Immature natural killer cell (primary cell): Measurements from ENCODE around the gene FEZF2. TPM values are rescaled to one million over a fixed set of nuclear protein-coding genes. Genes with fewer than 3 reads are reported as not detected.

Source experiments
- DNase-seq, 3 donors: peaks; one replicate each; pipeline ENCODE4 v3.0.0; 2022; ENCODE audit warnings: mixed read lengths in 1 of 3
- H3K27ac Mint-ChIP-seq, 6 donors: one replicate each; pipeline ENCODE4 v1.8.0; 2020; ENCODE audit warnings: mixed read lengths in 6 of 6, mild to moderate bottlenecking in 5 of 6, inconsistent platforms in 4 of 6, moderate library complexity in 3 of 6
- H3K27me3 Mint-ChIP-seq, 3 donors: one replicate each; pipeline ENCODE4 v1.8.0; 2020 to 2021; ENCODE audit warnings: low read depth in 3 of 3, mild to moderate bottlenecking in 3 of 3, mixed read lengths in 3 of 3, moderate library complexity in 3 of 3, inconsistent platforms in 1 of 3
- H3K36me3 Mint-ChIP-seq, 3 donors: one replicate each; pipeline ENCODE4 v1.8.0; 2020; ENCODE audit warnings: mixed read lengths in 3 of 3, inconsistent platforms in 2 of 3, mild to moderate bottlenecking in 2 of 3
- H3K4me1 Mint-ChIP-seq, 2 donors: one replicate each; pipeline ENCODE4 v1.8.0; 2020; ENCODE audit warnings: inconsistent platforms in 2 of 2, mild to moderate bottlenecking in 2 of 2, mixed read lengths in 2 of 2, moderate library complexity in 1 of 2
- H3K4me3 Mint-ChIP-seq, 5 donors: one replicate each; pipeline ENCODE4 v1.8.0; 2020; ENCODE audit warnings: mild to moderate bottlenecking in 5 of 5, mixed read lengths in 5 of 5, inconsistent platforms in 3 of 5, moderate library complexity in 3 of 5
- H3K9me3 Mint-ChIP-seq, 6 donors: one replicate each; pipeline ENCODE4 v1.8.0; 2020; ENCODE audit warnings: mild to moderate bottlenecking in 6 of 6, mixed read lengths in 6 of 6, inconsistent platforms in 4 of 6, moderate library complexity in 3 of 6
- polyA plus RNA-seq, 3 donors: library from polyadenylated mRNA; unstranded; fragments of 300-500 nt; fragmentation: Illumina TruSeq; gene quantifications; one replicate each; pipeline ENCODE4 v1.2.3, GENCODE V29; 2021

Gene FEZF2
- not detected for polyA plus RNA-seq

DNA sequence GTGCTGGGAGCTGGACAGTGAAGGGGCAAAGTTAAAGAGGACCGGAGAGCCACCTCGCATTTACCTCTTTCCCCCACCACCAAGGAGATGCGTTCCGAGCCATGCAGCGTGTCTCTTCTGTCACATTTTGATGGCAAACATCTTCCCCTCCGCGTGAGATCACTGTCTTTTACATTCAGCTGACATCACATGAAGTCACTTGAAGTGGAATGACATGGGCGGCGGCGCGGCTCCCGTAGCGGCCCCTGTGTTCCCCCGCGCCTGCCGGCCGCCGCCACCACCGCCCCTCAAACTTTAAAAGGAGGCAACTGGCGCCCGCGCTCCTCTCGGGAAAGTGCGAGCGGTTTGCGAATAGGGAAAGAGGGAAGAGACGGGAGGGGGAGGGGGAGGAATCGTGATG, at the start of gene FEZF2:
Gene FEZF2 (minus strand): TSS at position 336 of the 400 bp plus-strand sequence. CDS start 682 bp downstream, outside the sequence.
- Mint-ChIP-seq H3K9me3 (peaks cover 3 to 38% (median 17%) of the 10 kb centered on the region in 6 donors), H3K27ac (no peak within 1 kb of the TSS), H3K27me3 (peaks cover 18 to 33% (median 25%) of the 10 kb centered on the region in 3 donors), H3K4me1 (no peaks in the 10 kb centered on the region), H3K36me3 (peaks cover 0 to 8% (median 6%) of the 10 kb centered on the region in 3 donors), H3K4me3 (no peak within 1 kb of the TSS)
- DNase-seq: no peak

DNA sequence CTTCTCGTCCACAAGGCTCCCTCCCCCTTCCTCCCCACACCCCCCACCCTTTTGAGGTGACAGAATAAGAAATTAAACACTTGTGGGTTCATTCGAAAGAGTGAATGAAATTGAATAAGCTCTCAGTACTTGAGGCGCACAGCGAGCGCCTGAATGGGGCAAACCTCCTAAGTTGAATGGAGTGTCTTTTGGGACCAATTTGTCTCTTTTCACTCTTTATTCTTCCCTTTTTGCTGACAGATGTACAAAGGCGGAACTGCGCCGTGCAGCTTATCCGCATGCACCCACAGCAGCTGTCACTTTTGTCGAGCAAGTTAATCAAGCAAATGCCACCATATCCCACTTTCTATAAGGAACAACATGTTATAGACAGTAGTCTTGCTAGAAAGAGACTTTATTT, 47.9 kb upstream of the FEZF2 start:
- no peak for DNase-seq
- Mint-ChIP-seq H3K36me3 (no peaks in the 10 kb centered on the region), H3K4me3 (no peak overlapping the region), H3K27me3 (peaks cover 0 to 2% (median 0%) of the 10 kb centered on the region in 3 donors), H3K9me3 (peaks cover 0 to 14% (median 8%) of the 10 kb centered on the region in 6 donors), H3K4me1 (no peaks in the 10 kb centered on the region), H3K27ac (no peak overlapping the region)

- DNase-seq: no peak
- peaks cover 0 to 5% (median 0%) of the 10 kb centered on the region in 3 donors for H3K27me3 Mint-ChIP-seq
- peaks cover 0 to 9% (median 5%) of the 10 kb centered on the region in 6 donors for H3K9me3 Mint-ChIP-seq
- H3K36me3 Mint-ChIP-seq: no peaks in the 10 kb centered on the region
- no peaks in the 10 kb centered on the region for H3K4me1 Mint-ChIP-seq
- no peak overlapping the region for H3K27ac Mint-ChIP-seq
- H3K4me3 Mint-ChIP-seq: no peak overlapping the region
These were observed 42.8 kb upstream of the FEZF2 start for GRCh38 chr3:62416144-62416543.

DNA sequence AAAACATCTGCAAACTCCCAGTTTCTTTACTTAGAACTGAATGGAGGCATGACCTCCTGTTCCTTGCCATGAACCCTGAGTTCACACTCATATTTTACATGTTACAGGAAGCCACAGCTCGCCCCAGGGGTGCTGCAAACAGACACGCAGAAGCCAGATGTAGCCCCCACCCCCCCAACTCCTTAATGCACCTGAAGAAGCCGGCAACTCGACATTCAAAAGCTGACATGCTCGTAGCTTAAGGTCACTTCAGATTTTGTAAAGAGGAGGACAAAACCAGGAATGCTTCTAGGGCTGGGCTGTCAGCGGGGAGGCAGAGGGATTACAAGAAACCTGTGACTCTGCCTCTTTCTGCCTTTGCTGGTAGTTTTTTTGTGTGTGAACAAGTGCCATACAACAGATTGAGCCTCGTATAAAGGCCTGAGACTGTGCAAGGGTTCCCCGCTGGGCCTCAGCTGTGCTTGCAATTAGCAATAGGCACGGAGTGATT, 42.0 kb upstream of the FEZF2 start:
- Mint-ChIP-seq H3K4me3 (no peak overlapping the region), H3K4me1 (no peaks in the 10 kb centered on the region), H3K27me3 (peaks cover 0 to 5% (median 0%) of the 10 kb centered on the region in 3 donors), H3K36me3 (no peaks in the 10 kb centered on the region), H3K9me3 (peaks cover 0 to 6% (median 4%) of the 10 kb centered on the region in 6 donors), H3K27ac (no peak overlapping the region)
- no peak for DNase-seq

GRCh38 chr3:62414786-62415185, 41.4 kb upstream of the FEZF2 start:
- no peak for DNase-seq
- H3K9me3 Mint-ChIP-seq: peaks cover 0 to 10% (median 3%) of the 10 kb centered on the region in 6 donors
- H3K4me1 Mint-ChIP-seq: no peaks in the 10 kb centered on the region
- no peak overlapping the region for H3K4me3 Mint-ChIP-seq
- H3K27ac Mint-ChIP-seq: no peak overlapping the region
- no peaks in the 10 kb centered on the region for H3K36me3 Mint-ChIP-seq
- H3K27me3 Mint-ChIP-seq: peaks cover 0 to 5% (median 0%) of the 10 kb centered on the region in 3 donors

DNA sequence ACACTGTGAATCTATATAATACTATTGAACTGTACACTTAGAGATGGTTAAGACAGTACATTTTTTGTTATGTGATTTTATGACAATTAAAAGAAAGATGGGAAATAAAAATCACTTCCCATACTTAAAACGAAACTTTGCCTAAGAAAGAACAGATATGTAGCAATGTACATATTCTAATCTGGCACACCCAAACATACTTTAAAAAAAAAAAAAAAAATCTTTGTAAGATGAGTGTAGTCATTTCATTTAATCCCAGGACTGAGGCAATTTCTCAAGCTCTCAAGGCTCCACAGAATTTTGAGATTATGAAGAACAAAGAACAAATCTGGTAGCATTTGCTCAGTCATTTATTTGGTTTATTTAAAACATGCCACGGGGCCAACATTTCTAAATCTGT, 40.3 kb upstream of the FEZF2 start:
- H3K27me3 Mint-ChIP-seq: peaks cover 0 to 5% (median 0%) of the 10 kb centered on the region in 3 donors
- H3K27ac Mint-ChIP-seq: no peak overlapping the region
- H3K9me3 Mint-ChIP-seq: peaks cover 0 to 12% (median 2%) of the 10 kb centered on the region in 6 donors
- H3K4me1 Mint-ChIP-seq: no peaks in the 10 kb centered on the region
- H3K36me3 Mint-ChIP-seq: no peaks in the 10 kb centered on the region
- DNase-seq: no peak
- no peak overlapping the region for H3K4me3 Mint-ChIP-seq

DNA sequence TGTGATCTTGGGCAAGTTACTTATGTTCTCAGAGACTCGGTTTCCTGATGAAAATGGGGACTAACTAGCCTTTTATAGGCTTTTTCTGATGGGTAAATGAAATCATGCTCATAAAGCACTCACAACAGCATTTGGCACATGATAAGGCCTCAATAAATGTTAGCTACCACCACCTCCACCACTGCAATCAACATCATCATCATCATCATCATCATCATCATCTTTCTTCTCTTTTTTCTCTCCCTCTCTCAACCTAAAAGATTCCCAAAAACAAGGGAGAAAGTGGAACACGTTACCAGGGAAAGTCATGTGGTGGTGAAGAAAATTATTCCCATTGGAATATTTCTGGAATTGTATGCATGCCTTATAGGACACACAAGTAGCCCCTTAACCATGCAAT, 33.6 kb upstream of the FEZF2 start:
- H3K4me3 Mint-ChIP-seq: no peak overlapping the region
- DNase-seq: no peak
- no peak overlapping the region for H3K27ac Mint-ChIP-seq
- H3K9me3 Mint-ChIP-seq: peaks cover 2 to 21% (median 3%) of the 10 kb centered on the region in 6 donors
- H3K36me3 Mint-ChIP-seq: no peaks in the 10 kb centered on the region
- H3K4me1 Mint-ChIP-seq: no peaks in the 10 kb centered on the region
- H3K27me3 Mint-ChIP-seq: no peaks in the 10 kb centered on the region

DNA sequence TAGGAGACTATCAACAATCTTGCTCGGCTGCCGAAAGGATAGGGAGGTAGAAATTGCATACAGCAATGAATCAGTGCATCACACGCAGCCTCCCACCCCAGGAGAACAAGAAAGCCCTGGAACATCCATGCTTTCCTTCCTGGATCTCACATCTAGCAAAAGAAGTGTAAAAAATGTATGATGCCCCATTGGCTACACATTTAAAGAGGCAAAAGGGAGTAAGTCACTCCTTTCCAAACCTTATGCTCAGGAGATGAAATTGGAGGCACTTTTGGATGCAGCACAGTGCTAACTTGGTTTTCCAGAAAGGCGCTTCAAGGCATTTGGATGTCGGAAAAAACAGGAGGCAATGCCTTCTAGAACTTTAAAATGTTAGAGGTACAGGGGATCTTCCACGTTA, 32.2 kb upstream of the FEZF2 start:
- Mint-ChIP-seq H3K36me3 (no peaks in the 10 kb centered on the region), H3K27me3 (no peaks in the 10 kb centered on the region), H3K4me3 (no peak overlapping the region), H3K4me1 (no peaks in the 10 kb centered on the region), H3K27ac (no peak overlapping the region), H3K9me3 (peaks cover 2 to 21% (median 3%) of the 10 kb centered on the region in 6 donors)
- DNase-seq: no peak

- peaks cover 2 to 19% (median 3%) of the 10 kb centered on the region in 6 donors for H3K9me3 Mint-ChIP-seq
- H3K27ac Mint-ChIP-seq: no peak overlapping the region
- no peak overlapping the region for H3K4me3 Mint-ChIP-seq
These were observed 31.8 kb upstream of the FEZF2 start for GRCh38 chr3:62405135-62405534.

DNA sequence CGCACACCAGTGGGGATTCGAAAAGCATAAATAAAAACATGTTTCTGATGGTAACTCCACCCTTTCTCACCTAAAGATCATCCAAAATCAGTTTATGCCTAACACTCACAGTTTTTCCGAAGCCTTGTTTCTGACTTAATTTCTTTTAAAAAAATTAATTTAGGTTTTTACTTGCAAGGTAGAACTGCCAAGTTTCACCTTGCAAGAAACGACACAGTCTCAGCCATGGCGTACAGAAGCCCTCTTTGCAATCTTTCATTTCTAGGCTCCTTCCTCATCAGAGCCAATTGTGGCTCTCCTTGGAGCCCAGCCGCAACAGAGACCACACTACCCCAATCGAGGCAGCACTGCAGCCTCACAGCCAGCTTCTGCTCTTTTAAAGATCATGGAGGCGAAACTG, 31.0 kb upstream of the FEZF2 start:
- H3K4me3 Mint-ChIP-seq: no peak overlapping the region
- H3K27ac Mint-ChIP-seq: no peak overlapping the region

More at GRCh38 chr3:62405135-62405534, 31.8 kb upstream of the FEZF2 start:
- H3K27me3 Mint-ChIP-seq: no peaks in the 10 kb centered on the region
- DNase-seq: no peak
- H3K36me3 Mint-ChIP-seq: no peaks in the 10 kb centered on the region
- H3K4me1 Mint-ChIP-seq: no peaks in the 10 kb centered on the region

DNA sequence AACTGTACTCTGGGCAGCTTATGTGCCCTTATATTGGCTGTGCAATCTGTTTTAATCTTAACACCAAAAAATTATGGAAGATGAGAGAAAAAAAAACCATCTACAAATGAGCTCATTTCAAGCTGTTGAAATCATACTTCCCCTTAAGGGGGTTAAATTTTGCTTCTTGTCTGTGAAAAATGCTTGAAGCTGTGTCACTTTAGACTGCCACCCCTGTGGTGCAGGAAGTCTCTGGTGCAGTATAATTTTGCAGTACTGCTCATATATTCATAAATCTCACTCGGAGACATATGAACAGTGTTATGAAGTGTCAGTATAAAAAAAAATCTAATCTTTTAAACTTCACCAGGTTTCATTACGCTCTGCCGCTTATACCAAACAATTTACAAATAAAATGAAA, 30.4 kb upstream of the FEZF2 start:
- DNase-seq: no peak
- Mint-ChIP-seq H3K27ac (no peak overlapping the region), H3K36me3 (no peaks in the 10 kb centered on the region), H3K4me1 (no peaks in the 10 kb centered on the region), H3K4me3 (no peak overlapping the region), H3K9me3 (peaks cover 0 to 21% (median 3%) of the 10 kb centered on the region in 6 donors), H3K27me3 (peaks cover 0 to 2% (median 2%) of the 10 kb centered on the region in 3 donors)

More for the DNA sequence above, 31.0 kb upstream of the FEZF2 start:
- no peak for DNase-seq
- Mint-ChIP-seq H3K9me3 (peaks cover 0 to 17% (median 3%) of the 10 kb centered on the region in 6 donors), H3K4me1 (no peaks in the 10 kb centered on the region), H3K36me3 (no peaks in the 10 kb centered on the region), H3K27me3 (peaks cover 0 to 1% (median under 1%) of the 10 kb centered on the region in 3 donors)

DNA sequence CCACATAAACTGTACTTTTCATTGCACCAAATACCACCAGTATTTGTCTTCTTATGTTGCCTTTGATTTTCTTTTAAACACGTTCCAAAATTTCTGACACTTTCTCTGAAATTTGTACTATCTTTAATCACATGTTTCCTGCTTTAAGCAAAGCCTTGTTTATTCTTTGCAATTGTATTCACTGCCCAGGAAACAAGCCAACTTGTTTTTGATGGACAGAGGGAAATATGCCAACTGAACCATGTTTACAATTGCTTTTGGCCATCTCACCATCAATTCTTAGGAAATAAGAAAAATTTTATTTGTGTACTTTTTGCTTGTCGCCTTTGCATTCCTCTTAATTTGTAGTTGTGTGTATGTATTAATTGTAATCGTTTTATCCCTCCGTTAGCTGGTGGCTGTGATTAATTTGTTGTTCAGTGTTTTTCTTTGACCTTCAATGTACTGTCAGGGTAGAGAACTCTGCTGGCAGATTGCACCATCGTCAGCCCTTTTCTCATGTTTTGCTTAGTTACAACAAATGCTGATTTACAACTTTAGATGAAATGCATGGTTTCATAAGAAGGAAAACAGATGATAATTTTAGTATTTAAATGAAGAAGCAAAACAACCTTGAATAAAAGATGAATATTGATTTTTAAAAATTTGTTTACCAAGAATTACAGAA, 19.4 kb upstream of the FEZF2 start:
- peaks cover 0 to 30% (median 4%) of the 10 kb centered on the region in 6 donors for H3K9me3 Mint-ChIP-seq
- no peaks in the 10 kb centered on the region for H3K4me1 Mint-ChIP-seq
- DNase-seq: no peak
- peaks cover 0 to 5% (median 2%) of the 10 kb centered on the region in 3 donors for H3K27me3 Mint-ChIP-seq
- H3K36me3 Mint-ChIP-seq: no peaks in the 10 kb centered on the region
- H3K27ac Mint-ChIP-seq: no peak overlapping the region
- no peak overlapping the region for H3K4me3 Mint-ChIP-seq

DNA sequence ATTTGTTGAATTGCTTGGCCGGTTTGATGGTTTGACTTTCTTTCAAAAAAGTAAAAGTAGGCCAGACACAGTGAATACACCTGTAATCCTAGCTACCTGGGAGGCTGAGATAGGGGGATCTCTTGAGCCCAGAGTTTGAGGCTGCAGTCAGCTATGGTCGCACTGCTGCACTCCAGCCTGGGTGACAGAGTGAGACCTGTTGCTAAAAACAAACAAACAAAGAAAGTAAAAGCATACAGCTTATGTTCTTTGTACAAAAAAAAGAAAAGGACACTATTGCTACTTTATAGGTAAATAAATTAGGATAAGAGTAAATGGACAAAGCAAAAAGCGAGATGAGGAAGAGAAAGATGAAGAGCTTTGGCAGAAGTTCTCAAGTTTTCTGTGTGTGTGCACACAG, 13.9 kb upstream of the FEZF2 start:
- H3K36me3 Mint-ChIP-seq: no peaks in the 10 kb centered on the region
- H3K9me3 Mint-ChIP-seq: peaks cover 0 to 18% (median 3%) of the 10 kb centered on the region in 6 donors
- H3K27me3 Mint-ChIP-seq: peaks cover 0 to 2% (median 0%) of the 10 kb centered on the region in 3 donors
- no peak for DNase-seq
- no peak overlapping the region for H3K4me3 Mint-ChIP-seq
- H3K4me1 Mint-ChIP-seq: no peaks in the 10 kb centered on the region
- H3K27ac Mint-ChIP-seq: no peak overlapping the region

- no peak overlapping the region for H3K4me3 Mint-ChIP-seq
- DNase-seq: no peak
- H3K9me3 Mint-ChIP-seq: peaks cover 4 to 45% (median 14%) of the 10 kb centered on the region in 6 donors
- H3K27me3 Mint-ChIP-seq: peaks cover 10 to 24% (median 17%) of the 10 kb centered on the region in 3 donors
- H3K36me3 Mint-ChIP-seq: peaks cover 0 to 4% (median 3%) of the 10 kb centered on the region in 3 donors
- no peaks in the 10 kb centered on the region for H3K4me1 Mint-ChIP-seq
- no peak overlapping the region for H3K27ac Mint-ChIP-seq
These were observed 6.0 kb upstream of the FEZF2 start for GRCh38 chr3:62379321-62379798.
